ENCODE results near the gene ATP13A5. TPM values are rescaled to one million over a fixed set of nuclear protein-coding genes. Genes with fewer than 3 reads are reported as not detected.

ATP13A5 gene
- total RNA-seq, 1 donor from 2014 or later = not detected

DNA sequence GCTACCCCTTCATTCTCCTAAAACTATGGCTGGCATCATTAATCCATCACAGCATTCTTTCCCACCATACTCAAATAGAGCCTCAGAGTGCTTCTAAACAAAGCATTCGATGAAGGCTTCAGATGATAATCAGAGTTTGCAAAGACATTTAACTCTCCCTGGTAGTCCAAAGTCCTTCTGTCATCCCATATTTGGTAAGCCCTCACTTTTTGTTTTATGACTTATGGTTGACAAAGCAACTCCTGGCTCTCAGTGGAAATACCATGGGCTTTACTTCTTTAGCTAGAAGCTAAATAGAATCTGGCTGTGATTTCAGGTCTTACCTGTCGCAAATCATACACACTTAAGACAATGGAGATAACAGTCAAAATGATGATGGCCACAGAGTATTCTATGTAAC is 27.8 kb downstream of the ATP13A5 start:
- no peaks in the 10 kb centered on the region for H3K36me3 ChIP-seq (ENCODE audit: control insufficient read depth, insufficient read depth, low read length)
- H3K27me3 ChIP-seq (ENCODE audit: control insufficient read depth, insufficient read depth, low read length) = no peaks in the 10 kb centered on the region
- no peak overlapping the region for H3K4me3 ChIP-seq (ENCODE audit: low read depth, low read length)
- TF ChIP-seq, protein P1, sequence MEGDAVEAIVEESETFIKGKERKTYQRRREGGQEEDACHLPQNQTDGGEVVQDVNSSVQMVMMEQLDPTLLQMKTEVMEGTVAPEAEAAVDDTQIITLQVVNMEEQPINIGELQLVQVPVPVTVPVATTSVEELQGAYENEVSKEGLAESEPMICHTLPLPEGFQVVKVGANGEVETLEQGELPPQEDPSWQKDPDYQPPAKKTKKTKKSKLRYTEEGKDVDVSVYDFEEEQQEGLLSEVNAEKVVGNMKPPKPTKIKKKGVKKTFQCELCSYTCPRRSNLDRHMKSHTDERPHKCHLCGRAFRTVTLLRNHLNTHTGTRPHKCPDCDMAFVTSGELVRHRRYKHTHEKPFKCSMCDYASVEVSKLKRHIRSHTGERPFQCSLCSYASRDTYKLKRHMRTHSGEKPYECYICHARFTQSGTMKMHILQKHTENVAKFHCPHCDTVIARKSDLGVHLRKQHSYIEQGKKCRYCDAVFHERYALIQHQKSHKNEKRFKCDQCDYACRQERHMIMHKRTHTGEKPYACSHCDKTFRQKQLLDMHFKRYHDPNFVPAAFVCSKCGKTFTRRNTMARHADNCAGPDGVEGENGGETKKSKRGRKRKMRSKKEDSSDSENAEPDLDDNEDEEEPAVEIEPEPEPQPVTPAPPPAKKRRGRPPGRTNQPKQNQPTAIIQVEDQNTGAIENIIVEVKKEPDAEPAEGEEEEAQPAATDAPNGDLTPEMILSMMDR (IDR thresholded peaks at IDR 0.05; ENCODE audit: insufficient read depth, low read length, severe bottlenecking) = no peak
- no peak for DNase-seq (ENCODE audit: low read depth)
- FAIRE-seq = no peak

- Histone ChIP-seq H3K4me3 (ENCODE audit: low read depth, low read length) (no peak overlapping the region), H3K27me3 (ENCODE audit: control insufficient read depth, insufficient read depth, low read length) (no peaks in the 10 kb centered on the region), H3K36me3 (ENCODE audit: control insufficient read depth, insufficient read depth, low read length) (no peaks in the 10 kb centered on the region)
- no peak for DNase-seq (ENCODE audit: low read depth)
- TF ChIP-seq, protein P1 (IDR thresholded peaks at IDR 0.05; ENCODE audit: insufficient read depth, low read length, severe bottlenecking) = no peak
- peak; percentile 64 for FAIRE-seq
Measured at GRCh38 chr3:193348686-193349085, 29.9 kb downstream of the ATP13A5 start.

DNA sequence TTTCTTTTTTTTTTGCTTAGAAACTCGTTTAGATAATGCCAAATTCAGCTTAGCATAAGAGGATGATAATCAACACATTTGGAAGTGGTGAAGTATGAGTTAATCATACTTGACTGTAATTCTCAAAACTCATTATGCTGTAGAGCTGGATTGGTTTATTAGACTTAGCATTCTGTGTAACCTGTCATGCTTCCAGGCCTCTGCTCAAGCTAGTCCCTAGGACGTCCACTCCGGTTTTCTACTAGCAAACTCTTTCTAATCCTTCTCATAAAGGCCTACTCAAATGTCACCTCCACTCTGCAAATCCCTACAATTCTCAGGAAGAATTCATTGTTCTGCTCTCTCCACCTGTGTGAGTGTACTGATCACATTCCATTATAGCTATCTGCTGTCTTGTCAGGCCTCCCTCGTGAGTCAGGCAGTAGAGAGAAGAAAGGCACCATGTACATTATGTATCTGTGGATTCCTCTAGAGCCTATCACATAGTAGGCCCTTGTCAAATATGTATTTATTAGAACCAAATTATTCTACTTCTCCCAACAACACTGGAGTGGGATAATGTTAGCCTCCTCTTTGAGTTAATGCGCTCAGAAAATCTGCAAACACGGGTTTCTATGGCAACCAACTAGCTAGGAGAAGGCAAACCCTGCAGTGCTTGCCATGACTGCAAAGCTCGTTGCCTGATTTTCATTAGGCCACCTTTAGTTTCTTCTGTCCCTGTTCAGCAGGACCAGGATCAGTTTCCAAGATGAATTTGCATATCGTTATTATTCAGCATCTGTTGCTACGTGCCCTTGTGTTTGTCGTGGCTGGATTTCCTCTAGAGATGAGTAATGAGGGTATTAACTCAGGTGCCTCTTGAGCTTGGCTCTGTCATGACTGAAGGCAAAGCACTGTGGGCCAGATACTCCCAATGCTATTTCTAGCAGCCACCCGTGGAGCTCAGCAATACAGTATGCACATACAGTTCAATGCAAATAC is 30.7 kb downstream of the ATP13A5 start:
- DNase-seq (ENCODE audit: low read depth) (peak; percentile 82), FAIRE-seq (peak; percentile 76)
- H3K36me3 ChIP-seq (ENCODE audit: control insufficient read depth, insufficient read depth, low read length) = no peaks in the 10 kb centered on the region
- TF ChIP-seq, protein P1 (IDR thresholded peaks at IDR 0.05; ENCODE audit: insufficient read depth, low read length, severe bottlenecking) = no peak
- no peaks in the 10 kb centered on the region for H3K27me3 ChIP-seq (ENCODE audit: control insufficient read depth, insufficient read depth, low read length)
- H3K4me3 ChIP-seq (ENCODE audit: low read depth, low read length) = no peak overlapping the region

- TF ChIP-seq, protein P1 (IDR thresholded peaks at IDR 0.05; ENCODE audit: insufficient read depth, low read length, severe bottlenecking) = no peak
- no peak for FAIRE-seq
- Histone ChIP-seq H3K36me3 (ENCODE audit: control insufficient read depth, insufficient read depth, low read length) (no peaks in the 10 kb centered on the region), H3K4me3 (ENCODE audit: low read depth, low read length) (no peak overlapping the region), H3K27me3 (ENCODE audit: control insufficient read depth, insufficient read depth, low read length) (no peaks in the 10 kb centered on the region)
- DNase-seq (ENCODE audit: low read depth) = no peak
Measured at GRCh38 chr3:193346259-193346658, 32.3 kb downstream of the ATP13A5 start.

DNA sequence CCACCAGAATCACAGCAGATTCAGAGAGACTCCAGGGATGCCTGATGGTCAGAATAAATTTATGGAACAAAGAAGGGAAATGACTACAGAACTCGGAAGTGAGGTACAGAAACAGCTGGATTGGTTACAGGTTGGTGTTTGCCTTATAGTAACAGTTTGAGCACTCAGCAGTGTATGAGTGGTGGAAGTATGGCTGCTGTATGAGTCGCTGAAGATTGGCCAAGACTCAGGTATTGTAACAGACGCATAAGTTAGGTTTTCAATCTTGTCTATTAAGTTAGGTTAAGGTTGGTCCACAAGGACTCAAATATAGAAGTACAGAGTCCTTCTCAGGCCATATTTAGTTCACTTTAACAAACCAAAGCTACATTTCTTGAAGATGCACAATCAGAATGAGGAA is 33.1 kb downstream of the ATP13A5 start:
- FAIRE-seq (no peak), DNase-seq (ENCODE audit: low read depth) (peak; percentile 54)
- H3K36me3 ChIP-seq (ENCODE audit: control insufficient read depth, insufficient read depth, low read length) = no peaks in the 10 kb centered on the region
- no peaks in the 10 kb centered on the region for H3K27me3 ChIP-seq (ENCODE audit: control insufficient read depth, insufficient read depth, low read length)
- TF ChIP-seq, protein P1 (IDR thresholded peaks at IDR 0.05; ENCODE audit: insufficient read depth, low read length, severe bottlenecking) = no peak
- H3K4me3 ChIP-seq (ENCODE audit: low read depth, low read length) = no peak overlapping the region
